OCI-M2 (cell line): ENCODE measurements around the gene UBLCP1.
"Not testable (repeated sequence)": the region's sequence is repeated elsewhere in the genome, so short reads cannot be mapped to it uniquely, and the experiment has no call there.

Experiments used
- DNase-seq: peaks from one replicate; lab custom pipeline; 2025; ENCODE audit not compliant: unreplicated experiment; lab: John Stamatoyannopoulos, UW

The UBLCP1 gene

DNA sequence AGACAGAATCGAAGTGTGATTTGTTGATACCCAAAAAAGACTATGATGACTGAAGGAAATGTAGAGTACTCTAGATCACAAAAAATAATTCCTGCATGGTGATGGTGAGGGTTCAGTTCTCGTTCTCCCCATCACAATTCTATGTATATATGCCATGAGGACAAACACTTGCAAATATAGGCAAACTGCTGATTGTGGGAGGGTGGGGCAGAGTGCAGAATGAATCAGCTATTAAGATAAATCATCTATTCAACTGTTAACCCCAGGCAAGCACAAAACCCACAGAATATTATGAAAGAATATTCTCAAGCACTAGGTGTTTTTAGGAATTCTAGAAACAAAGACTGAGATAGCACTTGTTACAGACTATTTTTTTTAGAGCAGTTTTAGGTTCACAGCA, 13.9 kb upstream of the UBLCP1 start:
- DNase-seq, result no peak

- no peak for DNase-seq
Observed at GRCh38 chr5:159252195-159252594, 10.9 kb upstream of the UBLCP1 start.

GRCh38 chr5:159257007-159257406, 6.1 kb upstream of the UBLCP1 start:
- no peak for DNase-seq

DNA sequence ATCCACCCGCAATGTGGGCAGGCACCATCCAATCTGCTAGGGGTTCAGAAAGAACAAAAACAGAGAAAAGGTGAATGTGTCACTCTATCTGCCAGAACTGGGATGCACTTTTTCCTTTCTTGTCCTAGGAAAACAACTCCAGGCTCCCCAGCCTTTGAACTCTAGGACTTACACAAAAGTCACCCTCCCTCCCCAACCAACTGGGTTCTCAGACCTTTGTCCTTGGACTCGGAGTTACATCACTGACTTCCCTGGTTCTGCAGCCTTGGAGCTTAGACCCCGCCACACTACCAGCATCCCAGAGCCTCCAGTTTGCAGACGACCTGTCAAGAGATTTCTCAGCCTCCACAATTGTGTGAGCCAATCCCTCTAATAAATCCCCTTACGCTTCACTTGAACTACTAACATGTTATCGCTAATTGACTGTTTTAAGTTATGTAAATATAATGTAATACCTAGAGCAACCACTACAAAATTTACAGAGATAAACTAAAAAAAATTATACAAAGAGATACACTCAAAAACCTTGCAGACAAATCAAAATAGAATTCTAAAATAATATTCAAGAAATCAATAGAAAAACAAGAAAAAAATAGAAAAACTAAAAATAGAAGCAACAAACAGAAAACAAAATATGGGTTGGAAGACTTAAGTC, 5.3 kb upstream of the UBLCP1 start:
- DNase-seq, result no peak

GRCh38 chr5:159258361-159258760, 4.7 kb upstream of the UBLCP1 start:
- DNase-seq, result no peak

DNA sequence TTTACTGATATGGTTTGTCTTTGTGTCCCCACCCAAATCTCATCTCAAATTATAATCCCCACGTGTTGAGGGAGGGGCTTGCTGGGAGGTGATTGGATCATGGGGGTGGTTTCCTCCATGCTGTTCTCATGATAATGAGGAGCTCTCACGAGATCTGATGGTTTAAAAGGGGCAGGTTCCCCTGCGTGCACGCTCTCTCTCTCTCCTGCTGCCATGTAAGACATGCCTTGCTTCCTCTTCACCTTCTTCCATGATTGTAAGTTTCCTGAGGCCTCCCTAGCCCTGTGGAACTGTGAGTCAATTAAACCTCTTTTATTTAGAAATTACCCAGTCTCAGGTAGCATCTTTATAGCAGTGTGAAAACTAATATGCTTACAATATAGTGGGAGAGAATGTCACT, 2.9 kb upstream of the UBLCP1 start:
- DNase-seq, result not testable (repeated sequence)

DNA sequence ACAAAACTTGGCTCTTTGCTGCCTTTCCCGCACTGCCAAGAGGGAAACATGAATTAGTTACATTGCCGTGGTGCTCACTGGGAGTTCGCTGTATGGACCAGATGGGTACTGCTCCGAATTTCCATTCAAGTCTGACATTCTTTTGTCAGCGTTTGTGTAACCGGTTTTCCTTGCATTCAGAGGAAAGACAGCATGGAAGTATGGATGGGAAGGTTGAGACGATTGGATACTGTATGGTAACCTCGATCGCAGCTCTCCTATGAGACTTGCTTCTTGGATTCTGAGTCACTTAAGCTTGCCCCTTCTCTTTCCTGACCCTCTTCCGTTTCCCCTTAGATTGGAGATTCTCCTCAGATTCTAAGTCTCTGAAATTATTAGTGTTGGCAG, 625 bp upstream of the UBLCP1 start:
- no peak for DNase-seq

GRCh38 chr5:159263569-159263905, 447 bp downstream of the UBLCP1 start:
- DNase-seq, result no peak

DNA sequence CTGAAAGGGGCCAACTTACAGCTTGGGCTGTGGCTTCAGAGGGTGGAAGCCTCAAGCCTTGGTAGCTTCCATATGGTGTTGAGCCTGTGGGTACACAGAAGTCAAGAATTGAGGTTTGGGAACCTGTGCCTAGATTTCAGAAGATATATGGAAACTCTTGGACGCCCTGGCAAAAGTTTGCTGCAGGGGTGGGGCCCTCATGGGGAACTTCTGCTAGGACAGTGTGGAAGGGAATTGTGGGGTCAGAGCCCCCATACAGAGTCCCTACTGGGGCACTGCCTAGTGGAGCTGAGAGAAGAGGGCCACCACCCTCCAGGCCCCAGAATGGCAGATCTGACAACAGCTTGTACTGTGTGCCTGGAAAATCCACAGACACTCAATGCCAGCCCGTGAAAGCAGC, 3.7 kb downstream of the UBLCP1 start:
- DNase-seq, result not testable (repeated sequence)

GRCh38 chr5:159269723-159270122, 6.6 kb downstream of the UBLCP1 start:
- no peak for DNase-seq

DNA sequence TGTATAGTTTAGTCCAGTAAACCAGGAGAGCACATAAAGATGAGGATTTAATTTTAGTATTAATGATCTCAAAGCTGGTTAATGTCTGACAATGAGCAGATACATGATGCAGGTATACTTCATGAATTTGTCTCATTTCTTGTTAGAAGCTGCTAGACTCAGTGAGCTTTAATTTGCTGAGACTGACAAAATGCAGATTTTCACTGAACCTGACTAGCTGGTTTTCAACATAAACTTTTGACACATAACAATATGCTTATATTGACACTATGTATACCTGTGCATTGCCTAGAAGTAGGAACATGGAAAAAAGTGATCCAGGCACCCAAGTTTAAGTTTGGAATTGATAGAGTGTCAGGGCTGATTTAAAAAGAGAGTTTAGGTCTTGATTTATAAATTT, 10.8 kb downstream of the UBLCP1 start:
- no peak for DNase-seq

DNA sequence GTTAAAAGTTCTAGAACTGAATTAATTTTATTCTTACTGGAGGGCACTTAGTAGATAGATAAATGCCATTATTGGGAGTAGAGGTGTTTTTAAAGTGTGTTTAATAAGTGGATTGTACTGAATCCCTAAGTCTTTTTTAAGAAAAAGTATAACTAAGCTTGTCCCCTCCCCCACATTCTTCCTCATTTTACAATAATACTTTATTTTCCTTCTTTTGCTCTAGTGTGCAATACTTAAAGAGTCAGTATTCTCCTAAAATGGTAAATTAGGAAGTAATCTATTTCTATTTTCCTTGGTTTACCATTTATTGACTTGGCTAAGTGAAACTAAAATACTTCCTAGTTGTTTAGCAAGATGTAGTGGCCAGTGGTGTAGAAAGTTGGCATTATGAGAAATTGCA, 11.6 kb downstream of the UBLCP1 start:
- no peak for DNase-seq

DNA sequence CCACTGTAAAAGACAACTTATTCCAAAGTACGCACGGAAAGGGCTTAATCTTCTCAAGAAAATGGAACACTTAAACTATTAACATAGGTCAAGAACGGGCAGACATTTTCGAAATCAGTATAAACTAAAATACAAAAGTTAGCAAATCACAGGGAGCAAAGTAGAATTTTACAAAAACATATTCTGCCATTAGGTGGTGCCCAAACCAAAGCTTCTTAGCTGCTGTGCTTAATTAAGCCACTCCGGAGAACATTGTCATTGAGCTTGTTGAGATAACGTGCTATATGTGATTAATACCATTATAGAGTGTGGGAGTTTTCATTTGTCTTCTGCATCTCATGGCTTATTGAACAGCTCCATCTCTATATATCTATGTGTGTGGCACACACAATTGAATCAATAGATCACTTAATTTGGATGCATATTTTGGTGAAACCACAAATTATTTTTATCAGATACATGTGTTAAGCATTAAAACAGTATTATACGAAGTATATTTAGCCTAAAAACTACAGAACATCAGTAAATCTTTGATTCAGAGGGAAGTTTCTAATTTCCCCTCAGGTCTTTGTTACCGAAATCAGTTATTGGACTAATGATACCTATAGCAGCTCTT, 23.4 kb downstream of the UBLCP1 start:
- DNase-seq, result no peak

DNA sequence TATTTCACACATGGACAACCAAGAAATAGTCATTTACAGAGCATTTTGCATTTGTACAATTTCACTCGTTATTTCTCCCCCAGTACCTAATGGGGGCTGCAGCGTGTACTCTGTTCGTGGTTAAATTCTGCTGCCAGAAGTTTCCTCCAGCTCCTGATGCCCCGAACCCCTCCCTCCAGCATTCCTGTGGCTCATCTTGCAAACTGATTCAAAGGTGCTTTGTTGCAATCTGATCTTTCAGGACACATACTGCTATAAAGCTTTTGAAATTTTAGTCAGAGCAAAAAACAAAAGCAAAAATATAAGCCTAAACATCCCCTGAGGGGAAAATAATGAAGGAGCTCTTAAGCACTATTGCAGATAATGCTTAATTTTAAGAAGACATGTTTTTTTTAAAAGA, 27.7 kb downstream of the UBLCP1 start:
- no peak for DNase-seq

DNA sequence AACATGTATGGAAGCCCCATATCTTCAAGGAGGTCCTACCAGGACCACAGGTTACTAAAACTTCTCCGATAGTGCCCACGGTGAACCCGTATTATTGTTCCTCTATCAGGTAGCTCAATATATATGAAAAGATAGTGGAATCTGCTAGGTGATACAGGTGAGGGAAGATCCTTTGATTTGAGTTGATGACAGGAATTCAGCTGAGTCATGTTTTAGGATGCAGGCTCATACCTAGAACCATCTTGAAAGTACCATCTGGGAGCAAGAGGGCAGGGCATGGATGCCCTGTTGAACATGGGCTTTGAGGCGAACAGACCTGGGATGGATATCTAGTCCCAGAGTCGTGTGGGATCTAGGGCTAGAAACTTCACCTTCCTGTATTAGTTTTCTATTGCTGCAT, 31.8 kb downstream of the UBLCP1 start:
- no peak for DNase-seq

GRCh38 chr5:159297300-159297699, 34.2 kb downstream of the UBLCP1 start:
- not testable (repeated sequence) for DNase-seq

DNA sequence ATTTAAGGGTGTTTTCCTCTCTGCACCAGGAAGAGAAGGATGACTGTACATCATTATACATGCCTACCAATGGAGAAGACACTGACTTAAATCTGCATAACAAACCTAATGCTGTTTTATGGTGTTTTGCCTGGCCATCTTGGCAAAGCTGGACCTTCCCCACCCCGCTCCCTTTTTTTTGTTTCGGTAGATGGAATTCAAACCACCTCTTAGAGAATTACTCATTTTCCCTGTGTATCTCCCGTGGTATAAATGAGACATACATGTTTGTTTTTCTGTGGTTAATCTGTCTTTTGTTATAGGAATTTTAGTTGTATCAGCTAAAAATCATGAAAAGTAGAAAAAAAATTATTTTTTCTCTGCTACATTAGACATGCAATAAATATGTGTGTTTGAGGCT, 38.4 kb downstream of the UBLCP1 start:
- DNase-seq, result no peak

GRCh38 chr5:159301929-159302860, 39.1 kb downstream of the UBLCP1 start:
- not testable (repeated sequence) for DNase-seq

GRCh38 chr5:159303286-159303685, 40.2 kb downstream of the UBLCP1 start:
- DNase-seq, result no peak

- DNase-seq, result no peak
Observed at GRCh38 chr5:159304961-159305595, 42.0 kb downstream of the UBLCP1 start.

GRCh38 chr5:159309689-159310433, 46.8 kb downstream of the UBLCP1 start:
- DNase-seq, result no peak
